ENCODE results near the gene GNB4.

GNB4 gene

GRCh38 chr3:179432021-179432420, 19.2 kb downstream of the GNB4 start:
- DNase-seq, result no peak

- DNase-seq, result no peak
Observed at GRCh38 chr3:179430277-179430870, 20.9 kb downstream of the GNB4 start.

- no peak for DNase-seq
Observed at GRCh38 chr3:179428876-179429548, 22.3 kb downstream of the GNB4 start.

- DNase-seq, result no peak
Observed at GRCh38 chr3:179425075-179425474, 26.2 kb downstream of the GNB4 start.

- no peak for DNase-seq
Observed at GRCh38 chr3:179421500-179421899, 29.8 kb downstream of the GNB4 start.

- no peak for DNase-seq
Observed at GRCh38 chr3:179418610-179419009, 32.7 kb downstream of the GNB4 start.

GRCh38 chr3:179416681-179417080, 34.6 kb downstream of the GNB4 start:
- no peak for DNase-seq

- no peak for DNase-seq
Observed at GRCh38 chr3:179415377-179415776, 35.9 kb downstream of the GNB4 start.

- DNase-seq, result no peak
Observed at GRCh38 chr3:179414804-179415203, 36.5 kb downstream of the GNB4 start.

- DNase-seq, result no peak
Observed at GRCh38 chr3:179410999-179411398, 40.3 kb downstream of the GNB4 start.

GRCh38 chr3:179410331-179410730, 40.9 kb downstream of the GNB4 start:
- no peak for DNase-seq

GRCh38 chr3:179404307-179404706, 47.0 kb downstream of the GNB4 start:
- DNase-seq, result no peak

GRCh38 chr3:179402963-179403362, 48.3 kb downstream of the GNB4 start:
- DNase-seq, result no peak

- DNase-seq, result no peak
Observed at GRCh38 chr3:179401561-179401960, 49.7 kb downstream of the GNB4 start.

- DNase-seq, result no peak
Observed at GRCh38 chr3:179398574-179399231, 52.6 kb downstream of the GNB4 start.

- no peak for DNase-seq
Observed at GRCh38 chr3:179391906-179392305, 59.4 kb downstream of the GNB4 start.

- DNase-seq, result no peak
Observed at GRCh38 chr3:179376474-179376873, 74.8 kb downstream of the GNB4 start.

- no peak for DNase-seq
Observed at GRCh38 chr3:179375091-179375999, 75.9 kb downstream of the GNB4 start.

GRCh38 chr3:179373938-179374337, 77.3 kb downstream of the GNB4 start:
- no peak for DNase-seq

GRCh38 chr3:179369621-179370020, 81.6 kb downstream of the GNB4 start:
- DNase-seq, result no peak

GRCh38 chr3:179363332-179363731, 87.9 kb downstream of the GNB4 start:
- DNase-seq, result no peak

GRCh38 chr3:179355996-179356395, 95.3 kb downstream of the GNB4 start:
- DNase-seq, result no peak

GRCh38 chr3:179348325-179349013, 102.8 kb downstream of the GNB4 start:
- no peak for DNase-seq

All from NCI-H226 (cell line).